ENCODE results near the gene ABR.

The ABR gene

GRCh38 chr17:1188812-1189504 lies 9.2 kb upstream of the ABR start:
- peak; percentile 76 for FAIRE-seq
- TF ChIP-seq SPI1 (IDR thresholded peaks at IDR 0.05; ENCODE audit: low read depth, low read length) (no peak), PAX5 (IDR thresholded peaks at IDR 0.05; ENCODE audit: insufficient read depth, low read length, severe bottlenecking) (no peak), POLR2A (IDR thresholded peaks at IDR 0.05; ENCODE audit: low read depth, low read length) (no peak), TAF1 (IDR thresholded peaks at IDR 0.05; ENCODE audit: low read depth, low read length) (no peak), POLR2AphosphoS5 (IDR thresholded peaks at IDR 0.05; ENCODE audit: low read depth, low read length) (no peak), POU2F2 (IDR thresholded peaks at IDR 0.05; ENCODE audit: low read depth, low read length) (no peak)

DNA sequence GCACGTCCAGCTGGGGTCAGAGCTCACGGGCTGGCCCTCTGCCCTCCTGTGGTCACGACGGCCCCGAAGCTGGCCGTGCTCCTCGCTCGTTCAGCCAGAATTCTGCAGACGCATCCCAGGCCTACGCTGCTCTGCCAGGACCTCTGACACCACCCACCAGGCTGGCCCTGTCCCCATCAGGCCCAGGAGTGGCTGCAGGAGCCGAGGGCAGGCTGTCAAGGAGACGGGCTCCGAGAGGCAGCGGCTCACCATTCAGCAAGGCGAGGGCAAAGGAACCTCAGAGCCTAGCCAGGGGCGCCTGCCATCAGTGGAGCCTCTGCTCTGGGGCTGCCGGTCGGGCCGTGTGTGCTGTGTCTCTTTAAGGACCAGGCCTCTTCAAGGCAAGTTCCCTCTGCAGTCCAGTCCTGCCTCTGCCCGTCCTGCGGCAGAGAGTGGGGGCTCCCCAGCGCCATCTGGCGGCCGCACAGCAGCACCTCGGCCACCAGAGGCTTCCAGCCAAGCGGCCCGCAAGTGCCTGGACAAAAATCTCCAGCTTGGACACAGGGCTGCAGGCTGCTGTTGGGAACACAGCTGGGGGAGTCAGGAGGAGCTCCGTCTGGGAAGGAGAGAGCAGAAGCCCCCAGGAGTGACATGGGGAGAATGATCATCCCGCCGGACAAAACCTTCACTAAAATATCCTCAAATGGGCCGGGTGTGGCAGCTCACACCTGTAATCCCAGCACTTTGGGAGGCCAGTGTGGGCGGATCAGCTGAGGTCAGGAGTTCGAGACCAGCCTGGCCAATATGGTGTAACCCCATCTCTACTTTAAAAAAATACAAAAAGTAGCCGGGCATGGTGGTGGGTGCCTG lies 7.4 kb upstream of the ABR start:
- FAIRE-seq (peak; percentile 85), DNase-seq (ENCODE audit: insufficient read length, low spot score) (peak; percentile 82)
- TF ChIP-seq PAX5 (IDR thresholded peaks at IDR 0.05; ENCODE audit: insufficient read depth, low read length, severe bottlenecking) = no peak
- no peak for TF ChIP-seq SPI1 (IDR thresholded peaks at IDR 0.05; ENCODE audit: low read depth, low read length)
- TF ChIP-seq TAF1 (IDR thresholded peaks at IDR 0.05; ENCODE audit: low read depth, low read length) = no peak

More at GRCh38 chr17:1188812-1189504, 9.2 kb upstream of the ABR start:
- no peak for DNase-seq (ENCODE audit: insufficient read length, low spot score)

GRCh38 chr17:1186214-1186820 lies 6.5 kb upstream of the ABR start:
- TF ChIP-seq SPI1 (IDR thresholded peaks at IDR 0.05; ENCODE audit: low read depth, low read length) = no peak
- no peak for TF ChIP-seq POU2F2 (IDR thresholded peaks at IDR 0.05; ENCODE audit: low read depth, low read length)
- DNase-seq (ENCODE audit: insufficient read length, low spot score) (no peak), FAIRE-seq (peak; percentile 70)

DNA sequence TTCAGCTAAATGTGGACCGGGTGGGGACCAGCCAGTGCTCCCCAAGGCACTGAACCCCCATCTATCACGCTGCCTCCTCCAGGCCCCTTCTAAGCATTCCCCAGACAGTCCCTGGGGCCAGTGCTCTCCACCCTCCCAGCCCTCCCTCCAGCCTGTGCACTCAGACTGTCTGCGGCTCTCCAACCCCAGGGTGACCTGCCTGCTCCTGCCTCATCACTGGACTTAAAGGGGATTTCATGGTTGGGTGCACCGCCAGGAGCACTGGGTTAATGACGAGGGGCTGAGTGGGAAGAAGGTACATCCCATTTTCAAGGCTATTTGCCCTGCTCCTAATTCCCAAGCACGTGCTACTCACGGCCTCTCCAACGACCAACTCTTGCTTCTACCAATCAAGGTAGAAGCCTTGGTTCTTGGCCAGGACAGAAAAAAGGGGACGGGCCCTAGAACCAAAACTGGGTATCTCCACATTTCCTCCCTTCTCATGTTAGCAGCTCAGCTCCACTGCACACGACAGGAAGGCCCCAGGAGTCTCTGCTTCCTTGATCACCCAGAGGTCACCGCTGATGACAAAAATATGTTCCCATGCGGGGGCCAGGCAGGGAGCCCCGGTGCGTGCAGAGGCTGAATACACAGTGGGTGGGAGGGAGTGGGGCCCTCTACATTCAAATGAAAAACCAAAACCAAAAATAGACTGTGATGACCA lies 3.5 kb upstream of the ABR start:
- FAIRE-seq (peak; percentile 94), DNase-seq (ENCODE audit: insufficient read length, low spot score) (peak; percentile 65)
- TF ChIP-seq SPI1 (IDR thresholded peaks at IDR 0.05; ENCODE audit: low read depth, low read length) (peak; percentile 57), TAF1 (IDR thresholded peaks at IDR 0.05; ENCODE audit: low read depth, low read length) (no peak), POLR2AphosphoS5 (IDR thresholded peaks at IDR 0.05; ENCODE audit: low read depth, low read length) (no peak), PAX5 (IDR thresholded peaks at IDR 0.05; ENCODE audit: insufficient read depth, low read length, severe bottlenecking) (peak; percentile 88), POU2F2 (IDR thresholded peaks at IDR 0.05; ENCODE audit: low read depth, low read length) (peak; percentile 80; the same call in 1 of the 2 replicates)

GRCh38 chr17:1182811-1183170 lies 3.0 kb upstream of the ABR start:
- TF ChIP-seq POLR2AphosphoS5 (IDR thresholded peaks at IDR 0.05; ENCODE audit: low read depth, low read length) (no peak), POLR2A (IDR thresholded peaks at IDR 0.05; ENCODE audit: low read depth, low read length) (no peak), SPI1 (IDR thresholded peaks at IDR 0.05; ENCODE audit: low read depth, low read length) (no peak), POU2F2 (IDR thresholded peaks at IDR 0.05; ENCODE audit: low read depth, low read length) (no peak), PAX5 (IDR thresholded peaks at IDR 0.05; ENCODE audit: insufficient read depth, low read length, severe bottlenecking) (no peak), TAF1 (IDR thresholded peaks at IDR 0.05; ENCODE audit: low read depth, low read length) (no peak)
- FAIRE-seq = peak; percentile 47
- DNase-seq (ENCODE audit: insufficient read length, low spot score) = no peak

- DNase-seq (ENCODE audit: insufficient read length, low spot score) = no peak
- FAIRE-seq = peak; percentile 70
- TF ChIP-seq POLR2A (IDR thresholded peaks at IDR 0.05; ENCODE audit: low read depth, low read length) (no peak), POLR2AphosphoS5 (IDR thresholded peaks at IDR 0.05; ENCODE audit: low read depth, low read length) (no peak), SPI1 (IDR thresholded peaks at IDR 0.05; ENCODE audit: low read depth, low read length) (no peak), TAF1 (IDR thresholded peaks at IDR 0.05; ENCODE audit: low read depth, low read length) (no peak)
Measured at GRCh38 chr17:1181753-1182137, 2.0 kb upstream of the ABR start.

DNA sequence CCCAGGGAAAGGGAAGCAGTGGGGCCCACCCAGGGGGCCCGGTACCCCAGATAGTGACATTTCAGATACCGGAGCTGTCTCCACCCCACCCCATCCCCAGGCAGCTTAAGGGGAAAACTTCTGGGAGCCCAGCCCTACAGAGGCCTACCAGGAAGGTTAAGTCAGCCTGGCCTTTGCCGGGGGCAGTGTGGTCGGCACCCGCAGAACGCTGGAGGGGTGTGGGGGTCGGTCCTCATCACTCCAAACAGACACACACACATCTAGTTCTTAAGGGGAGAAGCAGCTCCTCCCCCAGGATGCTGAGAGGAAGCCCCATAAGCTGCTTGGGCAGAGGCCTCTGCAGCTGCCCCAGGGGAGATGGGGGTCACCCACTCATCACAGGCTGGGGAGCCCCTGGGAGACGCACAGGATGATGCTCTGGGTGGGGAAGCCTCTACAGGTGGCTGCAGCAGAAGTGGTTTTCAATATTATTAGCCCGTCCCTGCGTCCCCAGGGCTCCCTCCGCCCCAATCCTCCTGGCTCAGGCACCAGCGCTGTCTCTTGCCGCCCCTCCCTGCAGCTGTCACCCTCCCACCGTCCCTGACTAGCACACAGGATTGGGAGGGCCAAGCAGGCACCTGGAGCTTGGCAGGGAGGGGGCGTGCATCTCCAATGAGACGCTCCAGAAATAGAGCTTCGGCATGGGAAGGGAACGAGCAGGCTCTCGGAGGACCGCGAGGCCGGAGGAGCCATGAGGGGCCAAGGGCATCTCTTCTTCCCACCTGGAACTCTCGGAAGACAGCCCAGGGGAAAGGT lies 1.4 kb upstream of the ABR start:
- FAIRE-seq = peak; percentile 92
- TF ChIP-seq POLR2A (IDR thresholded peaks at IDR 0.05; ENCODE audit: low read depth, low read length) (no peak), PAX5 (IDR thresholded peaks at IDR 0.05; ENCODE audit: insufficient read depth, low read length, severe bottlenecking) (no peak), SPI1 (IDR thresholded peaks at IDR 0.05; ENCODE audit: low read depth, low read length) (no peak; the same call in 1 of the 2 replicates), TAF1 (IDR thresholded peaks at IDR 0.05; ENCODE audit: low read depth, low read length) (0 out of 2 replicates have a peak, but pooled peaks have one; percentile 13), POLR2AphosphoS5 (IDR thresholded peaks at IDR 0.05; ENCODE audit: low read depth, low read length) (no peak; the same call in 1 of the 2 replicates), POU2F2 (IDR thresholded peaks at IDR 0.05; ENCODE audit: low read depth, low read length) (peak; percentile 56; the same call in 1 of the 2 replicates)

GRCh38 chr17:1179112-1179817 lies 516 bp downstream of the ABR start:
- TF ChIP-seq POLR2AphosphoS5 (IDR thresholded peaks at IDR 0.05; ENCODE audit: low read depth, low read length) (no peak), PAX5 (IDR thresholded peaks at IDR 0.05; ENCODE audit: insufficient read depth, low read length, severe bottlenecking) (no peak), TAF1 (IDR thresholded peaks at IDR 0.05; ENCODE audit: low read depth, low read length) (no peak), SPI1 (IDR thresholded peaks at IDR 0.05; ENCODE audit: low read depth, low read length) (no peak), POU2F2 (IDR thresholded peaks at IDR 0.05; ENCODE audit: low read depth, low read length) (no peak), POLR2A (IDR thresholded peaks at IDR 0.05; ENCODE audit: low read depth, low read length) (no peak)
- FAIRE-seq (no peak), DNase-seq (ENCODE audit: insufficient read length, low spot score) (no peak)

More for the DNA sequence above, 1.4 kb upstream of the ABR start:
- no peak for DNase-seq (ENCODE audit: insufficient read length, low spot score)

Data from GM12891 (cell line).